Caco-2 (cell line): ENCODE measurements around the gene ZNF317. TPM values are rescaled to one million over a fixed set of nuclear protein-coding genes. Genes with fewer than 3 reads are reported as not detected.

Experiments used
- BruUV-seq: library from RNA; stranded (reverse); fragments of 400-500 nt; replicated peaks from 2 replicates; lab custom pipeline; 2021; lab: Mats Ljungman, UMichigan
- CTCF ChIA-PET: fragments of 300-600 bp; sonication (Branson Sonifier 250); formaldehyde crosslinking; loops from one replicate; lab custom pipeline; 2022; ENCODE audit warnings: antibody characterized with exemption; lab: Charles Lee
- POLR2A ChIA-PET: fragments of 300-600 bp; sonication (Branson Sonifier 250); formaldehyde crosslinking; loops from one replicate; lab custom pipeline; 2022; ENCODE audit warnings: antibody characterized with exemption; lab: Charles Lee
- DNase-seq, 2 experiments: peaks; one replicate each; pipeline versions ENCODE4 v3.0.0 to v3.0.0-alpha.2; 2020 to 2022
- H3K27me3 ChIP-seq: replicated peaks from 2 replicates; pipeline ENCODE4 v1.6.0; 2011; ENCODE audit warnings: low read length; ENCODE audit not compliant: control insufficient read depth, insufficient read depth
- H3K36me3 ChIP-seq: 2 replicates; pipeline ENCODE4 v1.5.1; 2011; ENCODE audit warnings: low read length; ENCODE audit not compliant: control insufficient read depth, insufficient read depth
- H3K4me1 ChIP-seq: fragments of 250-450 bp; sonication (Bioruptor Pico); 2 replicates; pipeline ENCODE4 v1.5.1; 2020; ENCODE audit warnings: mild to moderate bottlenecking
- H3K4me3 ChIP-seq: 2 replicates; pipeline ENCODE4 v1.5.1; 2011; ENCODE audit warnings: low read depth, mild to moderate bottlenecking, control low read depth, low read length
- H3K9me3 ChIP-seq: fragments of 250-450 bp; sonication (Bioruptor Pico); 2 replicates; pipeline ENCODE4 v1.5.1; 2020; ENCODE audit warnings: mild to moderate bottlenecking, moderate library complexity
- H3K27ac Mint-ChIP-seq: one replicate; pipeline ENCODE4 v1.8.0; 2022; ENCODE audit warnings: mixed read lengths; ENCODE audit not compliant: unreplicated experiment
- H3K27me3 Mint-ChIP-seq: one replicate; pipeline ENCODE4 v1.8.0; 2022; ENCODE audit warnings: mixed read lengths; ENCODE audit not compliant: insufficient read depth, unreplicated experiment
- H3K36me3 Mint-ChIP-seq: one replicate; pipeline ENCODE4 v1.8.0; 2022; ENCODE audit warnings: mild to moderate bottlenecking, mixed read lengths; ENCODE audit not compliant: insufficient read depth, unreplicated experiment
- H3K4me1 Mint-ChIP-seq: one replicate; pipeline ENCODE4 v1.8.0; 2022; ENCODE audit warnings: low read depth, mixed read lengths; ENCODE audit not compliant: unreplicated experiment
- H3K4me3 Mint-ChIP-seq: one replicate; pipeline ENCODE4 v1.8.0; 2022; ENCODE audit warnings: mild to moderate bottlenecking, moderate library complexity, mixed read lengths; ENCODE audit not compliant: unreplicated experiment
- H3K9me3 Mint-ChIP-seq: one replicate; pipeline ENCODE4 v1.8.0; 2022; ENCODE audit warnings: mixed read lengths; ENCODE audit not compliant: unreplicated experiment
- intact Hi-C: fragments of 100-400 bp; cut with micrococcal nuclease; formaldehyde crosslinking; loops from one replicate; pipeline ENCODE4 v1.10.0; 2022; ENCODE audit not compliant: unreplicated experiment
- total RNA-seq: library from RNA; stranded (reverse); gene quantifications from 2 replicates; pipeline ENCODE4 v1.2.3, GENCODE V29; 2022
- TF ChIP-seq, protein P1 (sequence below), 2 experiments: fragments of 200-600 bp in 1 of 2; IDR thresholded peaks; 1 replicate in 1 of 2; 2 replicates in 1 of 2; pipeline versions ENCODE4 v1.5.1 to v1.8.0; 2011 to 2022; ENCODE audit warnings: antibody characterized with exemption in 1 of 2, control low read depth in 1 of 2, inconsistent platforms in 1 of 2, low read depth in 1 of 2, low read length in 1 of 2, mild to moderate bottlenecking in 1 of 2, moderate library complexity in 1 of 2; ENCODE audit not compliant: insufficient read depth in 1 of 2, severe bottlenecking in 1 of 2, unreplicated experiment in 1 of 2

The ZNF317 gene
- total RNA-seq, 1 experiment from 2014 or later = 35.2 TPM

DNA sequence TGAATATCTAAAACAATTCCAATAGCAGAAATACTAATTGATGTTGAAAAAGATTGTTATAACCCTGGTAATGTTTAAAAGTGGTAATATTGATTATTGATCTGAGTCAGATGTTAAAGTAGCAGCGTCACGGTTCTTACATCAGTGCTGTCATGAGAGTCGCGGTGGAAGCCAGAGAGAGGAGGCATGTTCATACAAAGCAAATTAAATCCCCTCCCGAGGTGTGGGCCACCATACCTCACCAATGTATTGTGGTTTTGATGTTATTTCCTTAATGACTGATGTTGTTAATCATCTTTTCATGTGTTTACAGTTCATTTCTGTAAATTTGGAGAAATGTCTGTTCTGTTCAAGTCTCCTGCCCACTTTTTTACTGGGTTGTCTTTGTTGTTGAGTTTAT, 11.2 kb downstream of the ZNF317 start:
- no peak for DNase-seq
- intact Hi-C loops = no loop called here
- H3K27me3 Mint-ChIP-seq = no peaks in the 10 kb centered on the region
- ChIA-PET CTCF (no interaction called here), POLR2A (no interaction called here)
- H3K9me3 ChIP-seq = peaks cover 37% of the 10 kb centered on the region
- no TSS peak for BruUV-seq
- H3K4me1 Mint-ChIP-seq = no peaks in the 10 kb centered on the region
- TF ChIP-seq, protein P1, sequence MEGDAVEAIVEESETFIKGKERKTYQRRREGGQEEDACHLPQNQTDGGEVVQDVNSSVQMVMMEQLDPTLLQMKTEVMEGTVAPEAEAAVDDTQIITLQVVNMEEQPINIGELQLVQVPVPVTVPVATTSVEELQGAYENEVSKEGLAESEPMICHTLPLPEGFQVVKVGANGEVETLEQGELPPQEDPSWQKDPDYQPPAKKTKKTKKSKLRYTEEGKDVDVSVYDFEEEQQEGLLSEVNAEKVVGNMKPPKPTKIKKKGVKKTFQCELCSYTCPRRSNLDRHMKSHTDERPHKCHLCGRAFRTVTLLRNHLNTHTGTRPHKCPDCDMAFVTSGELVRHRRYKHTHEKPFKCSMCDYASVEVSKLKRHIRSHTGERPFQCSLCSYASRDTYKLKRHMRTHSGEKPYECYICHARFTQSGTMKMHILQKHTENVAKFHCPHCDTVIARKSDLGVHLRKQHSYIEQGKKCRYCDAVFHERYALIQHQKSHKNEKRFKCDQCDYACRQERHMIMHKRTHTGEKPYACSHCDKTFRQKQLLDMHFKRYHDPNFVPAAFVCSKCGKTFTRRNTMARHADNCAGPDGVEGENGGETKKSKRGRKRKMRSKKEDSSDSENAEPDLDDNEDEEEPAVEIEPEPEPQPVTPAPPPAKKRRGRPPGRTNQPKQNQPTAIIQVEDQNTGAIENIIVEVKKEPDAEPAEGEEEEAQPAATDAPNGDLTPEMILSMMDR (IDR thresholded peaks at IDR 0.05; ENCODE audit: insufficient read depth in 1 of 2, low read depth in 1 of 2, low read length in 1 of 2, severe bottlenecking in 1 of 2, unreplicated experiment in 1 of 2) = no peak
- no peak overlapping the region for H3K4me3 Mint-ChIP-seq
- no peak overlapping the region for H3K4me3 ChIP-seq
- H3K27ac Mint-ChIP-seq = no peak overlapping the region
- no peaks in the 10 kb centered on the region for H3K4me1 ChIP-seq
- H3K9me3 Mint-ChIP-seq = peaks cover 61% of the 10 kb centered on the region
- peaks cover 77% of the 10 kb centered on the region for H3K36me3 Mint-ChIP-seq
- H3K36me3 ChIP-seq = peaks cover 1% of the 10 kb centered on the region
- no peaks in the 10 kb centered on the region for H3K27me3 ChIP-seq

DNA sequence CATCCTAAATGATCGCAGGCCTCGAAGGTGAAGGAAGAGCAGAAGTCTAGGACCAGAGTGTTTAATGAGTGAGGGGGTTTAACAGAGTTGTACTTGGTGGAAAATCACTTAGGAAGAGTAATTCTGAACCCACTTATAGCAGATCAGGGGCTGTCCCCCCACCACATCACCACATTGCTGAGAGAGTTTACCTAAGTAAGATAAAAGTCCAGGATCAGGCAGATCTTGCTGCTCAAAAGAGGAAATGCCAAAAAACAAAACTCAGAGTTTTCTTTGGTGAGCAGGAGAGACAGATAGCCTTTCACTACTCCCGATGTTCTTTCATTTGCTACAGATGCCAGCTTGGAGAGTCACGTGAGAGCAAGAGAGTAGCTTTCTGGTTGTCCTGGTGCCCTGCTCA, 15.4 kb downstream of the ZNF317 start:
- ChIA-PET POLR2A (no interaction called here), CTCF (no interaction called here)
- H3K27me3 Mint-ChIP-seq = no peaks in the 10 kb centered on the region
- peaks cover 14% of the 10 kb centered on the region for H3K36me3 ChIP-seq
- H3K36me3 Mint-ChIP-seq = peaks cover 83% of the 10 kb centered on the region
- intact Hi-C loops = no loop called here
- H3K9me3 Mint-ChIP-seq = peaks cover 39% of the 10 kb centered on the region
- no peak overlapping the region for H3K4me3 Mint-ChIP-seq
- H3K27me3 ChIP-seq = no peaks in the 10 kb centered on the region
- H3K4me1 ChIP-seq = no peaks in the 10 kb centered on the region
- H3K4me1 Mint-ChIP-seq = no peaks in the 10 kb centered on the region
- BruUV-seq = no TSS peak
- H3K9me3 ChIP-seq = peaks cover 27% of the 10 kb centered on the region
- TF ChIP-seq, protein P1 (IDR thresholded peaks at IDR 0.05; ENCODE audit: insufficient read depth in 1 of 2, low read depth in 1 of 2, low read length in 1 of 2, severe bottlenecking in 1 of 2, unreplicated experiment in 1 of 2) = no peak
- H3K4me3 ChIP-seq = no peak overlapping the region
- H3K27ac Mint-ChIP-seq = no peak overlapping the region
- DNase-seq = no peak

DNA sequence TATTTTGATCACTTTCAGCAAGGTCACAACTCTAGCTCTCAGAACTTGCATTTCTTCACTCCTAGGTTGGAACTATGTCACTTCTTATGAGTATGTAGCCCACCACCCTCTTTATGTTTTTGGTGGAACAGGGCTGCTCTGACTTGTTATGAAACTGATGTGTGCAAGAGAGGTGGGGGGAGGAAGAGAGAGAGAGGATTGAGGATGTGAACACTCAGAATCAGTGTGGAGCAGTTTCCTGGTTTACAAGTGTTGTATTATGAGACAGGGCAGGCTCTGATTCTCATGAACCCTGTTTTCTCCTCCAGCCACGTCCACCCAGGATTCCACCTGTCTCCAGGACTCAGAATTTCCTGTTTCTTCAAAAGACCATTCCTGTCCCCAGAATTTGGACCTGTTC, 16.1 kb downstream of the ZNF317 start:
- Histone ChIP-seq H3K27me3 (no peaks in the 10 kb centered on the region), H3K9me3 (peaks cover 27% of the 10 kb centered on the region), H3K4me3 (no peak overlapping the region), H3K36me3 (peaks cover 18% of the 10 kb centered on the region), H3K4me1 (no peaks in the 10 kb centered on the region)
- ChIA-PET POLR2A (no interaction called here), CTCF (no interaction called here)
- no peak overlapping the region for H3K27ac Mint-ChIP-seq
- peaks cover 84% of the 10 kb centered on the region for H3K36me3 Mint-ChIP-seq
- H3K4me3 Mint-ChIP-seq = no peak overlapping the region
- DNase-seq = no peak
- no peaks in the 10 kb centered on the region for H3K4me1 Mint-ChIP-seq
- BruUV-seq = no TSS peak
- no peaks in the 10 kb centered on the region for H3K27me3 Mint-ChIP-seq
- H3K9me3 Mint-ChIP-seq = peaks cover 32% of the 10 kb centered on the region
- intact Hi-C loops = no loop called here
- TF ChIP-seq, protein P1 (IDR thresholded peaks at IDR 0.05; ENCODE audit: insufficient read depth in 1 of 2, low read depth in 1 of 2, low read length in 1 of 2, severe bottlenecking in 1 of 2, unreplicated experiment in 1 of 2) = no peak
